Immature natural killer cell (primary cell): Measurements from ENCODE around the gene SLX4IP. TPM values are rescaled to one million over a fixed set of nuclear protein-coding genes. Genes with fewer than 3 reads are reported as not detected.

Experiments
- DNase-seq, 3 donors: peaks; one replicate each; pipeline ENCODE4 v3.0.0; 2022; ENCODE audit warnings: mixed read lengths in 1 of 3
- H3K27ac Mint-ChIP-seq, 6 donors: one replicate each; pipeline ENCODE4 v1.8.0; 2020; ENCODE audit warnings: mixed read lengths in 6 of 6, mild to moderate bottlenecking in 5 of 6, inconsistent platforms in 4 of 6, moderate library complexity in 3 of 6
- H3K27me3 Mint-ChIP-seq, 3 donors: one replicate each; pipeline ENCODE4 v1.8.0; 2020 to 2021; ENCODE audit warnings: low read depth in 3 of 3, mild to moderate bottlenecking in 3 of 3, mixed read lengths in 3 of 3, moderate library complexity in 3 of 3, inconsistent platforms in 1 of 3
- H3K36me3 Mint-ChIP-seq, 3 donors: one replicate each; pipeline ENCODE4 v1.8.0; 2020; ENCODE audit warnings: mixed read lengths in 3 of 3, inconsistent platforms in 2 of 3, mild to moderate bottlenecking in 2 of 3
- H3K4me1 Mint-ChIP-seq, 2 donors: one replicate each; pipeline ENCODE4 v1.8.0; 2020; ENCODE audit warnings: inconsistent platforms in 2 of 2, mild to moderate bottlenecking in 2 of 2, mixed read lengths in 2 of 2, moderate library complexity in 1 of 2
- H3K4me3 Mint-ChIP-seq, 5 donors: one replicate each; pipeline ENCODE4 v1.8.0; 2020; ENCODE audit warnings: mild to moderate bottlenecking in 5 of 5, mixed read lengths in 5 of 5, inconsistent platforms in 3 of 5, moderate library complexity in 3 of 5
- H3K9me3 Mint-ChIP-seq, 6 donors: one replicate each; pipeline ENCODE4 v1.8.0; 2020; ENCODE audit warnings: mild to moderate bottlenecking in 6 of 6, mixed read lengths in 6 of 6, inconsistent platforms in 4 of 6, moderate library complexity in 3 of 6
- polyA plus RNA-seq, 3 donors: library from polyadenylated mRNA; unstranded; fragments of 300-500 nt; fragmentation: Illumina TruSeq; gene quantifications; one replicate each; pipeline ENCODE4 v1.2.3, GENCODE V29; 2021

Gene SLX4IP
- polyA plus RNA-seq, 3 donors from 2014 or later = 0.52 to 1.6 (median 0.75) TPM

- Mint-ChIP-seq H3K27me3 (no peaks in the 10 kb centered on the region), H3K36me3 (peaks cover 4 to 12% (median 9%) of the 10 kb centered on the region in 3 donors), H3K4me1 (peaks cover 18 to 43% of the 10 kb centered on the region in 2 donors), H3K27ac (peak overlapping the region in 2 of 6 donors; percentile 24 to 58), H3K4me3 (no peak overlapping the region), H3K9me3 (peaks cover 0 to 1% (median 0%) of the 10 kb centered on the region in 6 donors)
- no peak for DNase-seq
These were observed 126.2 kb downstream of the SLX4IP start for GRCh38 chr20:10561302-10561701.

- H3K27ac Mint-ChIP-seq = no peak overlapping the region
- peaks cover 0 to 2% (median 0%) of the 10 kb centered on the region in 3 donors for H3K27me3 Mint-ChIP-seq
- H3K4me3 Mint-ChIP-seq = no peak overlapping the region
- peaks cover 0 to 1% (median 0%) of the 10 kb centered on the region in 6 donors for H3K9me3 Mint-ChIP-seq
- H3K4me1 Mint-ChIP-seq = peaks cover 27 to 59% of the 10 kb centered on the region in 2 donors
- peaks cover 4 to 9% (median 9%) of the 10 kb centered on the region in 3 donors for H3K36me3 Mint-ChIP-seq
- DNase-seq = no peak
These were observed 127.8 kb downstream of the SLX4IP start for GRCh38 chr20:10562899-10563298.

- no peak for DNase-seq
- Mint-ChIP-seq H3K9me3 (peaks cover 0 to 1% (median 0%) of the 10 kb centered on the region in 6 donors), H3K4me1 (peaks cover 31 to 59% of the 10 kb centered on the region in 2 donors), H3K27me3 (peaks cover 0 to 3% (median 2%) of the 10 kb centered on the region in 3 donors), H3K36me3 (peaks cover 4 to 9% (median 9%) of the 10 kb centered on the region in 3 donors), H3K4me3 (no peak overlapping the region), H3K27ac (peak overlapping the region in 1 of 6 donors; percentile 19)
These were observed 128.9 kb downstream of the SLX4IP start for GRCh38 chr20:10563935-10564492.

- Mint-ChIP-seq H3K27ac (peak overlapping the region in 2 of 6 donors; percentile 12 to 63), H3K4me1 (peaks cover 31 to 51% of the 10 kb centered on the region in 2 donors), H3K4me3 (peak overlapping the region in 1 of 5 donors; percentile 13)
These were observed 130.3 kb downstream of the SLX4IP start for GRCh38 chr20:10565191-10565921.

GRCh38 chr20:10565922-10566897, 131.1 kb downstream of the SLX4IP start:
- Mint-ChIP-seq H3K27me3 (peaks cover 0 to 3% (median 2%) of the 10 kb centered on the region in 3 donors), H3K36me3 (peaks cover 4 to 9% (median 6%) of the 10 kb centered on the region in 3 donors), H3K4me3 (no peak overlapping the region), H3K4me1 (peaks cover 31 to 51% of the 10 kb centered on the region in 2 donors), H3K9me3 (peaks cover 0 to 1% (median 0%) of the 10 kb centered on the region in 6 donors), H3K27ac (peak overlapping the region in 1 of 6 donors; percentile 42)
- DNase-seq = no peak

More at GRCh38 chr20:10565191-10565921, 130.3 kb downstream of the SLX4IP start:
- Mint-ChIP-seq H3K9me3 (peaks cover 0 to 1% (median 0%) of the 10 kb centered on the region in 6 donors), H3K36me3 (peaks cover 4 to 9% (median 6%) of the 10 kb centered on the region in 3 donors), H3K27me3 (peaks cover 0 to 3% (median 2%) of the 10 kb centered on the region in 3 donors)
- DNase-seq = no peak

- peaks cover 38 to 66% of the 10 kb centered on the region in 2 donors for H3K4me1 Mint-ChIP-seq
- H3K27me3 Mint-ChIP-seq = peaks cover 0 to 4% (median 2%) of the 10 kb centered on the region in 3 donors
- H3K27ac Mint-ChIP-seq = peak overlapping the region; percentile 25 to 78 (median 64)
- peaks cover 0 to 1% (median 0%) of the 10 kb centered on the region in 6 donors for H3K9me3 Mint-ChIP-seq
- peaks cover 0 to 4% (median 0%) of the 10 kb centered on the region in 3 donors for H3K36me3 Mint-ChIP-seq
- peak overlapping the region in 2 of 5 donors; percentile 2 to 8 for H3K4me3 Mint-ChIP-seq
- DNase-seq = peak; percentile 52 to 65 (median 52)
These were observed 132.9 kb downstream of the SLX4IP start for GRCh38 chr20:10568032-10568431.

- peaks cover 27 to 40% of the 10 kb centered on the region in 2 donors for H3K4me1 Mint-ChIP-seq
- H3K4me3 Mint-ChIP-seq = no peak overlapping the region
- H3K36me3 Mint-ChIP-seq = peaks cover 0 to 4% (median 4%) of the 10 kb centered on the region in 3 donors
- H3K9me3 Mint-ChIP-seq = no peaks in the 10 kb centered on the region
- H3K27me3 Mint-ChIP-seq = peaks cover 0 to 4% (median 2%) of the 10 kb centered on the region in 3 donors
- no peak for DNase-seq
- peak overlapping the region in 3 of 6 donors; percentile 3 to 51 (median 41) for H3K27ac Mint-ChIP-seq
These were observed 136.3 kb downstream of the SLX4IP start for GRCh38 chr20:10571313-10571815.

GRCh38 chr20:10572853-10573252, 137.7 kb downstream of the SLX4IP start:
- Mint-ChIP-seq H3K4me1 (peaks cover 18 to 25% of the 10 kb centered on the region in 2 donors), H3K27ac (no peak overlapping the region), H3K27me3 (peaks cover 0 to 2% (median 2%) of the 10 kb centered on the region in 3 donors), H3K36me3 (peaks cover 0 to 4% (median 4%) of the 10 kb centered on the region in 3 donors), H3K9me3 (no peaks in the 10 kb centered on the region), H3K4me3 (no peak overlapping the region)
- no peak for DNase-seq

- Mint-ChIP-seq H3K4me1 (peaks cover 13 to 21% of the 10 kb centered on the region in 2 donors), H3K27me3 (peaks cover 0 to 2% (median 1%) of the 10 kb centered on the region in 3 donors), H3K4me3 (no peak overlapping the region), H3K36me3 (peaks cover 0 to 4% (median 4%) of the 10 kb centered on the region in 3 donors), H3K27ac (no peak overlapping the region), H3K9me3 (no peaks in the 10 kb centered on the region)
- no peak for DNase-seq
These were observed 138.3 kb downstream of the SLX4IP start for GRCh38 chr20:10573273-10573950.

GRCh38 chr20:10573951-10574339, 138.8 kb downstream of the SLX4IP start:
- peaks cover 0 to 1% (median under 1%) of the 10 kb centered on the region in 3 donors for H3K27me3 Mint-ChIP-seq
- peaks cover 0 to 4% (median 4%) of the 10 kb centered on the region in 3 donors for H3K36me3 Mint-ChIP-seq
- H3K4me1 Mint-ChIP-seq = peaks cover 13 to 23% of the 10 kb centered on the region in 2 donors
- H3K27ac Mint-ChIP-seq = peak overlapping the region in 1 of 6 donors; percentile 45
- H3K4me3 Mint-ChIP-seq = no peak overlapping the region
- no peaks in the 10 kb centered on the region for H3K9me3 Mint-ChIP-seq
- no peak for DNase-seq

GRCh38 chr20:10576411-10577090, 141.4 kb downstream of the SLX4IP start:
- Mint-ChIP-seq H3K4me1 (peaks cover 10 to 21% of the 10 kb centered on the region in 2 donors), H3K27me3 (no peaks in the 10 kb centered on the region), H3K9me3 (no peaks in the 10 kb centered on the region), H3K4me3 (no peak overlapping the region), H3K36me3 (peaks cover under 1 to 5% (median 4%) of the 10 kb centered on the region in 3 donors), H3K27ac (no peak overlapping the region)
- DNase-seq = no peak

- H3K27ac Mint-ChIP-seq = no peak overlapping the region
- peaks cover 0 to 5% (median 4%) of the 10 kb centered on the region in 3 donors for H3K36me3 Mint-ChIP-seq
- no peak overlapping the region for H3K4me3 Mint-ChIP-seq
- no peak for DNase-seq
- H3K27me3 Mint-ChIP-seq = no peaks in the 10 kb centered on the region
- no peaks in the 10 kb centered on the region for H3K9me3 Mint-ChIP-seq
- H3K4me1 Mint-ChIP-seq = peaks cover 6 to 10% of the 10 kb centered on the region in 2 donors
These were observed 142.5 kb downstream of the SLX4IP start for GRCh38 chr20:10577648-10578047.
